Activated naive CD8-positive, alpha-beta T cell treated with anti-CD3 and anti-CD28 coated beads, Interleukin-2, amount 10 ng/mL, durations not matched to agents 7 days and 5 days (primary cell): ENCODE measurements around the gene ROBO1. TPM values are rescaled to one million over a fixed set of nuclear protein-coding genes. Genes with fewer than 3 reads are reported as not detected.
"Not testable (repeated sequence)": the region's sequence is repeated elsewhere in the genome, so short reads cannot be mapped to it uniquely, and the experiment has no call there.

Experiments
- ATAC-seq: fragments of 150-1000 bp; cut with Tn5 transposase; one replicate; pipeline ENCODE4 v1.10.0; 2021; ENCODE audit warnings: low read depth, moderate library complexity
- POLR2A ChIA-PET: fragments of 350-600 bp; sonication (Branson Sonifier 250); formaldehyde crosslinking; loops from one replicate; lab custom pipeline; 2021; ENCODE audit warnings: antibody characterized with exemption; lab: Charles Lee
- DNase-seq: peaks from one replicate; pipeline ENCODE4 v3.0.0; 2021
- H3K27ac Mint-ChIP-seq: one replicate; pipeline ENCODE4 v1.8.0; 2022; ENCODE audit warnings: mild to moderate bottlenecking, mixed read lengths
- H3K27me3 Mint-ChIP-seq: one replicate; pipeline ENCODE4 v1.8.0; 2022; ENCODE audit warnings: mild to moderate bottlenecking, moderate library complexity, mixed read lengths
- H3K36me3 Mint-ChIP-seq: one replicate; pipeline ENCODE4 v1.8.0; 2021; ENCODE audit warnings: mild to moderate bottlenecking, mixed read lengths
- H3K4me1 Mint-ChIP-seq: one replicate; pipeline ENCODE4 v1.8.0; 2021; ENCODE audit warnings: mixed read lengths
- H3K4me3 Mint-ChIP-seq: one replicate; pipeline ENCODE4 v1.8.0; 2022; ENCODE audit warnings: mild to moderate bottlenecking, moderate library complexity, mixed read lengths
- H3K9me3 Mint-ChIP-seq: one replicate; pipeline ENCODE4 v1.8.0; 2021; ENCODE audit warnings: mixed read lengths
- total RNA-seq, 2 experiments: library from RNA; stranded (reverse); gene quantifications; one replicate each; pipeline ENCODE4 v1.2.3, GENCODE V29; 2021

The ROBO1 gene
- total RNA-seq, 2 experiments from 2014 or later, result 5.3 to 5.4 TPM

GRCh38 chr3:78697426-78697825, 1070.4 kb downstream of the ROBO1 start:
- Mint-ChIP-seq H3K27me3 (no peaks in the 10 kb centered on the region), H3K36me3 (no peaks in the 10 kb centered on the region), H3K27ac (no peak overlapping the region), H3K9me3 (no peaks in the 10 kb centered on the region), H3K4me1 (no peaks in the 10 kb centered on the region), H3K4me3 (no peak overlapping the region)
- DNase-seq, result no peak
- POLR2A ChIA-PET, result no interaction called here
- ATAC-seq, result no peak

DNA sequence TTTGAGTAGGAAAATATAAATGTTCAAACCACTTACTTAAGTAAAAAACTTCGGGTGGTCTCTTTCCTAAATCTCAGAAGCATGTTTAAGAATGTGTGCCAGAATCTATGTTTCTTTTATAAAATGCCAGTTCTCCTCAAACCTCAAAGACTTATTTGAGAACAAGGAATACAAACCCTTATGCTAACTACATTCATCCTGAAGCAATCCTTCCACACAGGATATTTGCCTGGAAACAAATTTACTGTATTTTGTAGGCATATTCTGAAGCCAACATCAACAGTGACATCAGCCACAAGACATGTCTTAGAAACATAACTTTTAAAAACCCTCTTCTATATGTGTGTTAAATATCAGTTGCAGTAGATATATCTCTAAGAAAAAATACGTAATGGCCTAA, 1077.0 kb downstream of the ROBO1 start:
- DNase-seq (no peak), ATAC-seq (no peak)
- H3K27me3 Mint-ChIP-seq, result no peaks in the 10 kb centered on the region
- H3K27ac Mint-ChIP-seq, result no peak overlapping the region
- no peaks in the 10 kb centered on the region for H3K36me3 Mint-ChIP-seq
- H3K9me3 Mint-ChIP-seq, result no peaks in the 10 kb centered on the region
- POLR2A ChIA-PET, result no interaction called here
- no peak overlapping the region for H3K4me3 Mint-ChIP-seq
- no peaks in the 10 kb centered on the region for H3K4me1 Mint-ChIP-seq

GRCh38 chr3:78689378-78689777, 1078.4 kb downstream of the ROBO1 start:
- Mint-ChIP-seq H3K4me1 (no peaks in the 10 kb centered on the region), H3K9me3 (no peaks in the 10 kb centered on the region), H3K36me3 (no peaks in the 10 kb centered on the region), H3K4me3 (no peak overlapping the region), H3K27me3 (no peaks in the 10 kb centered on the region), H3K27ac (no peak overlapping the region)
- ATAC-seq (no peak), DNase-seq (no peak)
- POLR2A ChIA-PET, result no interaction called here

GRCh38 chr3:78687520-78687919, 1080.3 kb downstream of the ROBO1 start:
- Mint-ChIP-seq H3K9me3 (no peaks in the 10 kb centered on the region), H3K27me3 (no peaks in the 10 kb centered on the region), H3K4me1 (no peaks in the 10 kb centered on the region), H3K27ac (no peak overlapping the region), H3K4me3 (no peak overlapping the region), H3K36me3 (no peaks in the 10 kb centered on the region)
- POLR2A ChIA-PET, result no interaction called here
- DNase-seq, result no peak
- no peak for ATAC-seq

DNA sequence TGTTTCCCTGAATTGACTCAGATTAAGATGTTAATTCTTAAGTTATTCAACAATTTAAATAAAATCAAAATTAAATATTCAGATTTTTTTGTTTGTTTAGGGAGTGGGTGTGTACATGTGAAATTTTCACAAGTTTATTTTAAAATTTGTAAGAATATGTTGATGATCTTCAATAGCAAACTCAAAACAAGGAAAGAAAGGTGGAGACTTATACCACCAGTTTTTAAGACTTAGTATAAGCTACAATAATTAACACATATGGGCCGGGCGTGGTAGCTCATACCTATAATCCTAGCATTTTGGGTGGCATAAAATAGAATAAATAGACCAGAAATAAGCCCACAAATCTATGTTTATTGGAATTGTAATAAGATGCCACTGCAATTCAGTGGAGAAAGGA, 1084.5 kb downstream of the ROBO1 start:
- no peak for ATAC-seq
- no peaks in the 10 kb centered on the region for H3K27me3 Mint-ChIP-seq
- H3K27ac Mint-ChIP-seq, result no peak overlapping the region
- POLR2A ChIA-PET, result no interaction called here
- no peaks in the 10 kb centered on the region for H3K9me3 Mint-ChIP-seq
- DNase-seq, result no peak
- H3K4me1 Mint-ChIP-seq, result no peaks in the 10 kb centered on the region
- H3K4me3 Mint-ChIP-seq, result no peak overlapping the region
- H3K36me3 Mint-ChIP-seq, result no peaks in the 10 kb centered on the region

DNA sequence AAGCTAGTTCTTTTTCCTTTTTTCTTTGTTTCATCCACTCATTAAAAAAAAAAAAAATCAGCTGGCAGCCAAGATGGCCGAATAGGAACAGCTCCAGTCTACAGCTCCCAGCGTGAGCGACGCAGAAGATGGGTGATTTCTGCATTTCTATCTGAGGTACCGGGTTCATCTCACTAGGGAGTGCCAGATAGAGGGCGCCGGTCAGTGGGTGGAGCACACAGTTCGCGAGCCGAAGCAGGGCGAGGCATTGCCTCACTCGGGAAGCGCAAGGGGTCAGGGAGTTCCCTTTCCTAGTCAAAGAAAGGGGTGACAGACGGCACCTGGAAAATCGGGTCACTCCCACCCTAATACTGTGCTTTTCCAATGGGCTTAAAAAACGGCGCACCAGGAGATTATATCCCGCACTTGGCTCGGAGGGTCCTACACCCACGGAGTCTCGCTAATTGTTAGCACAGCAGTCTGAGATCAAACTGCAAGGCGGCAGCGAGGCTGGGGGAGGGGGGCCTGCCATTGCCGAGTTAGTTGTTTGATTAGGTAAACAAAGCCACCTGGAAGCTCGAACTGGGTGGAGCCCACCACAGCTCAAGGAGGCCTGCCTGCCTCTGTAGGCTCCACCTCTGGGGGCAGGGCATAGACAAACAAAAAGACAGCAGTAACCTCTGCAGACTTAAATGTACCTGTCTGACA, 1092.5 kb downstream of the ROBO1 start:
- not testable (repeated sequence) for ATAC-seq

GRCh38 chr3:78670746-78671145, 1097.1 kb downstream of the ROBO1 start:
- Mint-ChIP-seq H3K4me1 (no peaks in the 10 kb centered on the region), H3K36me3 (no peaks in the 10 kb centered on the region), H3K27me3 (no peaks in the 10 kb centered on the region), H3K4me3 (no peak overlapping the region), H3K9me3 (no peaks in the 10 kb centered on the region), H3K27ac (no peak overlapping the region)
- no peak for ATAC-seq
- POLR2A ChIA-PET, result no interaction called here
- DNase-seq, result no peak

More for the DNA sequence above, 1092.5 kb downstream of the ROBO1 start:
- H3K27ac Mint-ChIP-seq, POLR2A ChIA-PET, H3K4me1 Mint-ChIP-seq, DNase-seq, H3K9me3 Mint-ChIP-seq, H3K36me3 Mint-ChIP-seq, H3K4me3 Mint-ChIP-seq, H3K27me3 Mint-ChIP-seq: not testable (repeated sequence)

GRCh38 chr3:78670094-78670493, 1097.7 kb downstream of the ROBO1 start:
- ATAC-seq (no peak), DNase-seq (no peak)
- Mint-ChIP-seq H3K36me3 (no peaks in the 10 kb centered on the region), H3K4me3 (no peak overlapping the region), H3K27ac (no peak overlapping the region), H3K9me3 (no peaks in the 10 kb centered on the region), H3K4me1 (no peaks in the 10 kb centered on the region), H3K27me3 (no peaks in the 10 kb centered on the region)
- POLR2A ChIA-PET, result no interaction called here

GRCh38 chr3:78668302-78668701, 1099.5 kb downstream of the ROBO1 start:
- Mint-ChIP-seq H3K36me3 (no peaks in the 10 kb centered on the region), H3K9me3 (no peaks in the 10 kb centered on the region), H3K27ac (no peak overlapping the region), H3K27me3 (no peaks in the 10 kb centered on the region), H3K4me1 (no peaks in the 10 kb centered on the region), H3K4me3 (no peak overlapping the region)
- ATAC-seq (no peak), DNase-seq (no peak)
- POLR2A ChIA-PET, result no interaction called here

DNA sequence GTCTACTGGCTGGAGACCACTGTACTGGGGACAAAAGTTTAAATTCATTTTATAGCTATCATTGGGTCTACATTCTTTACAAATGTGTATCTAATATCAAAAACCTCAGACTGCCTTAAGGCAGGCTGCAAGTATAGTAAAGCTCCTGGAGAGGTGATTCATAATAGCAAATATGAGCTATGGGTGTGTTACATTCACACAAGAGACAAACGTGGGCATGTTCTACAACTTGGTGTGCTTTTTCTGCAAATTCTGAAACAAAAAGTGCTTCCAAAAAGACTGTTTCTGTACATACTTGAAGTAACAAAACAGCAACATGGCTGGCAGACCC, 1101.4 kb downstream of the ROBO1 start:
- Mint-ChIP-seq H3K27me3 (no peaks in the 10 kb centered on the region), H3K36me3 (no peaks in the 10 kb centered on the region)
- POLR2A ChIA-PET, result no interaction called here

GRCh38 chr3:78665776-78666469, 1101.9 kb downstream of the ROBO1 start:
- DNase-seq (no peak), ATAC-seq (no peak)
- POLR2A ChIA-PET, result no interaction called here
- H3K4me3 Mint-ChIP-seq, result no peak overlapping the region
- no peaks in the 10 kb centered on the region for H3K27me3 Mint-ChIP-seq
- H3K4me1 Mint-ChIP-seq, result no peaks in the 10 kb centered on the region
- no peak overlapping the region for H3K27ac Mint-ChIP-seq
- H3K9me3 Mint-ChIP-seq, result no peaks in the 10 kb centered on the region
- no peaks in the 10 kb centered on the region for H3K36me3 Mint-ChIP-seq

More for the DNA sequence above, 1101.4 kb downstream of the ROBO1 start:
- Mint-ChIP-seq H3K4me3 (no peak overlapping the region), H3K9me3 (no peaks in the 10 kb centered on the region), H3K27ac (no peak overlapping the region), H3K4me1 (no peaks in the 10 kb centered on the region)
- DNase-seq (no peak), ATAC-seq (no peak)

DNA sequence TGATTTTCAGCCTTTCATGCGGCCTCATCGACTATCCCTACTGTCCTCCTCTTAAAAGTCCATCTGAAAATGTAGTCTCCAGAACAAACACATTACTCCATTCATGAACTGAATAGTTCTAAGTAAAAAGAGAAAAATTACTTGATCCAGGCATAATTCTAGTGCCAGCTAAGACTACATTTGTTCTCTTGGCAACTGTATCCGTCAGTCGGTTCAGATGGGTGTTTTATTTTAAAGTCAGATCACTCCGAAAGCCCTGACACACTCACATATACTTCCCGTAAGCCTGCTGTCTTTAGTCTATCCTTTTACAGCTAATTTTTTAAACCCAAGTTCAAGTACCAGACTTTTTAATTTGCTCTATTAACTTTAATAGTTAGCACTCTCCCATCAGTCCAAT, 1102.7 kb downstream of the ROBO1 start:
- Mint-ChIP-seq H3K27me3 (no peaks in the 10 kb centered on the region), H3K4me3 (no peak overlapping the region), H3K27ac (no peak overlapping the region), H3K9me3 (no peaks in the 10 kb centered on the region), H3K4me1 (no peaks in the 10 kb centered on the region), H3K36me3 (no peaks in the 10 kb centered on the region)
- DNase-seq (no peak), ATAC-seq (no peak)
- POLR2A ChIA-PET, result no interaction called here

DNA sequence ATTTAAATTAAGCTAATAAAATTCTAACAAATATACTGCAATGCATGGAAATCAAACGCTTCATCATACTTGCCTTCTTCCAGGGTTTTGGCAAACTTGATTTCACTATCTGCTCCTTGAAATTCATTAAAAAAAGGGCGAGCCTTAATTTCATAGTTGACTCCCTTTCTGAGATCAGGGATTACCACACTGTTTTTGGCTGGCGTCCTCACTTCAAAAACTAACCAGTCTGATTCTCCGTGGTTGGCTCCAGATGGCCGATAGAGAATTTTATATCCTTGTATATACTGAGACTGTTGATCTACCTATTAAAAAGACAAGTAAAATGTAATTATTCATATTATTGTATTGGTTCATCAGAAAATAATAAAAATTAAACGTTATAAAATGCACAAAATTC, 1106.8 kb downstream of the ROBO1 start:
- no peak for ATAC-seq
- POLR2A ChIA-PET, result no interaction called here
- no peaks in the 10 kb centered on the region for H3K27me3 Mint-ChIP-seq

DNA sequence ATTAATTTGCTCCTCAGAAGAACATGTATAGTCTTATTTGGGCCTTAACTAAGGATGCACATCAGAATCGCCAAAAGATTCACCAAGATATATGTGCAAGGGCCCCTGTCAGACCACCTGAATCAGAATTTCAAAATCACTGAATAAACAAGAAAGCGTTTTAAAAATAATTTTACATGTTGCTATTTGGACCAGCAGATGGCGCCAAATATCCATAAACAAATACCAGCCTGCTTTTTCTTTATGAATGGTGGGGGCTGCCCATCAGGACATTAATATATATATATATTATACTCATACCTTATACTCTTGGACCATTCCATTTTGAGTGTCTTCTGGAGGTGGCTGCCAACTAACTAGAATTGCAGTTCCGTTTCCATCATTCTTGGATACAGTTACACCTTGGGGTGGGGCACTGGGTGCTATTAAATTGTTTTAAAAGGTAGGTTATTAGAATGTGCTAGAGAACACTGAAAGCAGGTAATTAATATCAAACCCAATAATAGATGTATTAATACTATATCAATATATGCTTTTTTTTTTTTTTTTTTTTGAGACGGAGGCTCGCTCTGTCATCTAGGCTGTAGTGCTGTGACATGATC, 1108.3 kb downstream of the ROBO1 start:
- H3K27me3 Mint-ChIP-seq, result no peaks in the 10 kb centered on the region
- POLR2A ChIA-PET, result no interaction called here
- no peaks in the 10 kb centered on the region for H3K9me3 Mint-ChIP-seq
- ATAC-seq, result no peak
- no peaks in the 10 kb centered on the region for H3K36me3 Mint-ChIP-seq
- H3K27ac Mint-ChIP-seq, result no peak overlapping the region
- DNase-seq, result no peak
- H3K4me3 Mint-ChIP-seq, result no peak overlapping the region
- H3K4me1 Mint-ChIP-seq, result no peaks in the 10 kb centered on the region

More for the DNA sequence above, 1106.8 kb downstream of the ROBO1 start:
- no peak for DNase-seq
- Mint-ChIP-seq H3K4me3 (no peak overlapping the region), H3K36me3 (no peaks in the 10 kb centered on the region), H3K4me1 (no peaks in the 10 kb centered on the region), H3K9me3 (no peaks in the 10 kb centered on the region), H3K27ac (no peak overlapping the region)
